ENCODE measurements around the gene ERBIN.

GRCh38 chr5:65961633-65962032 is 35.3 kb downstream of the ERBIN start:
- TF ChIP-seq CTCF (conservative IDR thresholded peaks at IDR 0.05) (no peak), EZH2 (IDR thresholded peaks at IDR 0.05; ENCODE audit: low read depth) (no peak)

Measured in PC-9 (cell line).